GM12878 (cell line): Measurements from ENCODE around the gene ZNF764. TPM values are rescaled to one million over a fixed set of nuclear protein-coding genes. Genes with fewer than 3 reads are reported as not detected.

Experiments used
- ATAC-seq: fragments of 200-7000 bp; cut with Tn5 transposase; 3 replicates; pipeline ENCODE4 v1.9.1; 2020; ENCODE audit warnings: mild to moderate bottlenecking, moderate library complexity
- BruUV-seq: library from RNA; stranded (reverse); fragments of 400-500 nt; replicated peaks from 2 replicates; lab custom pipeline; 2021; lab: Mats Ljungman, UMichigan
- CTCF ChIA-PET: fragments of 300-600 bp; sonication (Branson Sonifier 250); formaldehyde crosslinking; extraction: SDS; loops from one replicate; lab custom pipeline; 2021; ENCODE audit warnings: inconsistent platforms; lab: Yijun Ruan, JAX
- POLR2A ChIA-PET: fragments of 350-600 bp; formaldehyde crosslinking; extraction: SDS; loops from one replicate; lab custom pipeline; 2021; ENCODE audit warnings: inconsistent platforms; lab: Charles Lee
- RAD21 ChIA-PET: fragments of 300-600 bp; sonication (Branson Sonifier 250); formaldehyde crosslinking; loops from one replicate; lab custom pipeline; 2023; ENCODE audit warnings: antibody characterized with exemption; ENCODE audit not compliant: unreplicated experiment; lab: Charles Lee
- SMC1A ChIA-PET: fragments of 300-600 bp; sonication (Branson Sonifier 250); formaldehyde crosslinking; loops from one replicate; lab custom pipeline; 2023; ENCODE audit not compliant: unreplicated experiment, uncharacterized antibody; lab: Charles Lee
- DNase-seq: peaks from one replicate; pipeline ENCODE4 v3.0.0-alpha.2; 2011; ENCODE audit warnings: low read depth, low spot score
- FAIRE-seq: peaks from 3 replicates; lab custom pipeline; 2011; peaks lifted over from hg19 to GRCh38; lab: Jason Lieb, UNC
- H2AFZ ChIP-seq: 2 replicates; pipeline ENCODE4 v1.6.0; 2011; ENCODE audit warnings: low read depth, low read length, control low read depth; ENCODE audit not compliant: control insufficient read depth
- H3K27ac ChIP-seq: 2 replicates; pipeline ENCODE4 v1.5.1; 2011; ENCODE audit warnings: control low read depth; ENCODE audit not compliant: control insufficient read depth, insufficient read depth
- H3K27me3 ChIP-seq, 2 experiments: replicated peaks in 1 of 2; 2 replicates each; pipeline versions ENCODE4 v1.6.0 to v1.6.1; 2011; ENCODE audit warnings: low read length in 1 of 2; ENCODE audit not compliant: control insufficient read depth in 2 of 2, insufficient read depth in 2 of 2
- H3K36me3 ChIP-seq, 2 experiments: 2 replicates each; pipeline ENCODE4 v1.5.1; 2011; ENCODE audit warnings: low read length in 1 of 2; ENCODE audit not compliant: control insufficient read depth in 2 of 2, insufficient read depth in 2 of 2
- H3K4me1 ChIP-seq: 2 replicates; pipeline ENCODE4 v1.6.1; 2011; ENCODE audit warnings: mild to moderate bottlenecking, low read length, moderate library complexity, mixed read lengths; ENCODE audit not compliant: control insufficient read depth, insufficient read depth
- H3K4me2 ChIP-seq: 2 replicates; pipeline ENCODE4 v1.6.0; 2011; ENCODE audit warnings: control low read depth; ENCODE audit not compliant: control insufficient read depth, insufficient read depth
- H3K4me3 ChIP-seq: fragments of 200-600 bp; sonication (generic); 2 replicates; pipeline ENCODE4 v1.5.1; 2016
- H3K79me2 ChIP-seq: 2 replicates; pipeline ENCODE4 v1.6.0; 2011; ENCODE audit warnings: low read length; ENCODE audit not compliant: control insufficient read depth, insufficient read depth
- H3K9ac ChIP-seq: 2 replicates; pipeline ENCODE4 v1.8.0; 2011; ENCODE audit warnings: low read length, control low read depth, mixed read lengths; ENCODE audit not compliant: control insufficient read depth, insufficient read depth
- H3K9me3 ChIP-seq: replicated peaks from 3 replicates; pipeline ENCODE4 v1.5.1; 2011; ENCODE audit warnings: mild to moderate bottlenecking, low read length; ENCODE audit not compliant: control insufficient read depth, insufficient read depth
- H4K20me1 ChIP-seq: 2 replicates; pipeline ENCODE4 v1.6.0; 2011; ENCODE audit not compliant: control insufficient read depth, insufficient read depth
- CEBPZ ChIP-seq: fragments of 150-350 bp; IDR thresholded peaks from 2 replicates; pipeline ENCODE4 v1.6.1; 2016; ENCODE audit warnings: low read depth, low read length
- FOS ChIP-seq: IDR thresholded peaks from 3 replicates; pipeline ENCODE4 v1.6.1; 2011; ENCODE audit warnings: borderline replicate concordance; ENCODE audit not compliant: insufficient read length; ENCODE audit errors: extremely low read depth
- KAT2A ChIP-seq: conservative IDR thresholded peaks from 2 replicates; pipeline ENCODE4 v1.6.1; 2011; ENCODE audit warnings: low read depth, low read length; ENCODE audit not compliant: control insufficient read depth
- NFYB ChIP-seq: IDR thresholded peaks from 2 replicates; pipeline ENCODE4 v1.6.1; 2011; ENCODE audit warnings: low read depth, mild to moderate bottlenecking, low read length, improper control_type of control experiment, moderate library complexity; ENCODE audit not compliant: insufficient read depth
- PAX5 ChIP-seq: IDR thresholded peaks from 2 replicates; pipeline ENCODE4 v1.6.1; 2011; ENCODE audit warnings: low read depth, low read length, borderline replicate concordance
- PKNOX1 ChIP-seq: fragments of 450-650 bp; IDR thresholded peaks from 2 replicates; pipeline ENCODE4 v1.6.1; 2016; ENCODE audit warnings: mild to moderate bottlenecking
- RELA ChIP-seq: fragments of 450-650 bp; IDR thresholded peaks from 2 replicates; pipeline ENCODE4 v1.8.0; 2014; ENCODE audit warnings: borderline replicate concordance; ENCODE audit not compliant: partially characterized antibody
- RFX5 ChIP-seq: IDR thresholded peaks from 2 replicates; pipeline ENCODE4 v1.6.1; 2011; ENCODE audit warnings: low read depth, low read length, improper control_type of control experiment
- SUPT20H ChIP-seq: IDR thresholded peaks from 2 replicates; pipeline ENCODE4 v1.6.1; 2011; ENCODE audit warnings: low read depth, mild to moderate bottlenecking, low read length, moderate library complexity, borderline replicate concordance; ENCODE audit not compliant: control insufficient read depth
- ZNF207 ChIP-seq: fragments of 450-650 bp; IDR thresholded peaks from 2 replicates; pipeline ENCODE4 v1.6.1; 2014; ENCODE audit warnings: antibody characterized with exemption, mild to moderate bottlenecking, borderline replicate concordance
- ZNF24 ChIP-seq: fragments of 450-650 bp; IDR thresholded peaks from 2 replicates; pipeline ENCODE4 v1.6.1; 2017; ENCODE audit warnings: antibody characterized with exemption, mild to moderate bottlenecking
- WGBS: methylation state at CpG from one replicate; pipeline ENCODE4 v1.1.6; 2016; ENCODE audit warnings: low lambda C conversion rate; ENCODE audit not compliant: insufficient replicate concordance, insufficient coverage; ENCODE audit errors: missing lambda C conversion rate; 5-methylcytosine and 5-hydroxymethylcytosine counted together
- in situ Hi-C: fragments of 300-500 bp; cut with MboI; formaldehyde crosslinking; loops from 9 replicates; pipeline ENCODE4 v1.14.3; 2018; ENCODE audit warnings: mixed read lengths
- intact Hi-C: fragments of 100-400 bp; cut with micrococcal nuclease; formaldehyde crosslinking; loops from one replicate; pipeline ENCODE4 v1.14.2; 2022; ENCODE audit not compliant: unreplicated experiment
- polyA plus RNA-seq, 11 experiments: library from polyadenylated mRNA; depleted of rRNA in 4 of 11; unstranded in 6 of 11; stranded (reverse) in 5 of 11; fragments of >200 nt; fragmentation: Nextera tagmentation in 4 of 11; fragmentation: Illumina TruSeq in 1 of 11; extraction: Ambion mirVana in 4 of 11; extraction: Trizol in 1 of 11; gene quantifications; 1 replicate in 1 of 11; 2 replicates in 10 of 11; pipeline versions ENCODE4 v1.2.1 to v1.2.3, GENCODE V29; 2011 to 2016; ENCODE audit warnings: inconsistent platforms in 2 of 11, missing spikeins in 2 of 11, low read depth in 1 of 11
- total RNA-seq, 4 experiments: library from RNA; depleted of rRNA in 3 of 4; stranded (reverse); fragments of >200 nt in 3 of 4; fragmentation: Illumina TruSeq in 1 of 4; extraction: Trizol in 1 of 4; gene quantifications; 2 replicates each; pipeline versions ENCODE4 v1.2.1 to v1.2.3, GENCODE V29; 2013 to 2021
- TF ChIP-seq, protein P1 (sequence below): fragments of 450-650 bp; IDR thresholded peaks from 2 replicates; pipeline ENCODE4 v1.6.1; 2016; ENCODE audit warnings: mild to moderate bottlenecking

The ZNF764 gene
- total and polyA plus RNA-seq, 10 of the 15 experiments (the other 5 are each of a cell fraction or from before 2014, with no cell fraction given): 0.61 to 11.9 (median 3.8) TPM

- under 1% methylated on average over 18 of the region's 18 CpGs for WGBS
- peaks cover 2 to 3% of the 10 kb centered on the region in 2 experiments; a peak in 1 of 4 replicates for H3K36me3 ChIP-seq
- SMC1A ChIA-PET: interaction anchor here (0.6 to 4.7 kb wide), 48 partner anchors 8 to 382 kb away, joined by 3 to 47 read pairs (median 4); partner anchors contain the start of genes DCTPP1, FBRS, ITGAL and SEPHS2
- DNase-seq (no peak), ATAC-seq (peak; percentile 15), FAIRE-seq (peak; percentile 81)
- intact Hi-C loops (loop anchor here (1.0 to 5.0 kb wide), 5 partner anchors 23 to 104 kb away; partner anchors contain the start of genes DCTPP1, SEPHS2, ZNF764 and ZNF785), in situ Hi-C loops (no loop called here)
- RAD21 ChIA-PET: interaction anchor here (0.6 to 5.2 kb wide), 41 partner anchors 8 to 562 kb away, joined by 3 to 129 read pairs (median 6); partner anchors contain the start of genes DCTPP1, FBRS, PRR14 and SEPHS2
- H4K20me1 ChIP-seq: no peaks in the 10 kb centered on the region
- H3K9me3 ChIP-seq: no peaks in the 10 kb centered on the region
- no peaks in the 10 kb centered on the region for H3K27me3 ChIP-seq
- H2AFZ ChIP-seq: peak overlapping the region; percentile 62
- BruUV-seq: TSS peak; percentile 96
- H3K4me2 ChIP-seq: peak overlapping the region; percentile 87
- peak overlapping the region; percentile 85 for H3K27ac ChIP-seq
- CTCF ChIA-PET: interaction anchor here (0.7 to 4.7 kb wide), 49 partner anchors 8 to 443 kb away, joined by 3 to 81 read pairs (median 6); partner anchors contain the start of genes DCTPP1, FBRS, ITGAL and SEPHS2
- peaks cover 27% of the 10 kb centered on the region for H3K79me2 ChIP-seq
- peak overlapping the region; percentile 96 for H3K9ac ChIP-seq
- H3K4me1 ChIP-seq: no peaks in the 10 kb centered on the region
- H3K4me3 ChIP-seq: peak overlapping the region; percentile 90
- POLR2A ChIA-PET: interaction anchor here (0.6 to 5.2 kb wide), 33 partner anchors 8 to 166 kb away, joined by 3 to 109 read pairs (median 5); partner anchors contain the start of genes DCTPP1, FBRS, ITGAL and SEPHS2
- TF ChIP-seq RFX5 (no peak), PAX5 (no peak), SUPT20H (no peak), NFYB (no peak), KAT2A (no peak), CEBPZ (no peak), RELA (no peak), ZNF207 (no peak), PKNOX1 (peak; percentile 10; the same call in 1 of the 2 replicates), FOS (no peak), ZNF24 (0 out of 2 replicates have a peak, but pooled peaks have one; percentile 7)
- TF ChIP-seq, protein P1, sequence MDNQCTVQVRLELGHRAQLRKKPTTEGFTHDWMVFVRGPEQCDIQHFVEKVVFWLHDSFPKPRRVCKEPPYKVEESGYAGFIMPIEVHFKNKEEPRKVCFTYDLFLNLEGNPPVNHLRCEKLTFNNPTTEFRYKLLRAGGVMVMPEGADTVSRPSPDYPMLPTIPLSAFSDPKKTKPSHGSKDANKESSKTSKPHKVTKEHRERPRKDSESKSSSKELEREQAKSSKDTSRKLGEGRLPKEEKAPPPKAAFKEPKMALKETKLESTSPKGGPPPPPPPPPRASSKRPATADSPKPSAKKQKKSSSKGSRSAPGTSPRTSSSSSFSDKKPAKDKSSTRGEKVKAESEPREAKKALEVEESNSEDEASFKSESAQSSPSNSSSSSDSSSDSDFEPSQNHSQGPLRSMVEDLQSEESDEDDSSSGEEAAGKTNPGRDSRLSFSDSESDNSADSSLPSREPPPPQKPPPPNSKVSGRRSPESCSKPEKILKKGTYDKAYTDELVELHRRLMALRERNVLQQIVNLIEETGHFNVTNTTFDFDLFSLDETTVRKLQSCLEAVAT: no peak
These were observed 22.9 kb downstream of the ZNF764 start for GRCh38 chr16:30535106-30535776.
